NCI-H146 treated with DMSO at 0.1 percent for 48 hours (cell line): ENCODE results near the gene DOCK2.

Experiments
- DNase-seq: peaks from one replicate; lab custom pipeline; 2025; ENCODE audit not compliant: unreplicated experiment; lab: John Stamatoyannopoulos, UW

DOCK2 gene

DNA sequence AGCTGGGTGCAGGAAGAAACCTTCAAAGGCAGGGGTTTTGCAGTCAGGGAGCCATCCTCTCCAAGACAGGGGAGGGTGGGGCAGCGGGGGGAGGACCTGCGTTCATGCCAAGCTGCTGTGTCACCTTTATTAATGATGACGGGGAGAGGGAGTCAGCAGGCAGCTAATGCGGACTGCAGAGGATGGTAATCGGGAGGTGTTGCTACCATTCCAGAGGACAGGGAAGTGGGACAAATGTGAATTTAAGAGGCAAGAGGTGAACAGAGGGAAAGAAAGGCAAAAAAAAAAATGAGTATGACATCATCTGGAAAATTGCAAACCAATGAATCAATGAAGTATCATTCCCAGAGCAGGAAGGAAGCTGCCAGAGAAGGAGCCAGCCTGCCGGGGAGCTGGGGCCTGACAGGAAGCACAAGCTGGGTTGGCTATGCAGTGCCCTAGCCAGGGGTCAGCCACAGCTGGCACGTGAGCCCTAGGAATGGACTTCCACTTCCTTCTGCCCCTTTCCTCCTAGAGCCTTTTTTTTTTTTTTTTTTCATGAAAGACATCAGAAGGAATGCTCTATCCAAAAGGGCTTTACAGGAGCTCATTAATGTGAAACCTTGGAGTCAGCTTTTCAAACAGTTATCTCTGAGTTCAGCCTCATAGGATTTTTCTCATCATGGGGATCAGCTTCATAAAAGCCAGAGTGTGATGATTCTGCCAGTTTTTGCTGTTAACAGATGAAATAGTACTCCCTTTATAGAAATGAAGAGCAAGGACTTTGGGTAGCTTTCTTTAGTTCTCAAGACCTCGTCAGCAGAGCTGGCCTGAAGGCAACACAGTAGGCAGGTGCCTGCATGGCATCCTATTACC lies 334.1 kb downstream of the DOCK2 start:
- no peak for DNase-seq

DNA sequence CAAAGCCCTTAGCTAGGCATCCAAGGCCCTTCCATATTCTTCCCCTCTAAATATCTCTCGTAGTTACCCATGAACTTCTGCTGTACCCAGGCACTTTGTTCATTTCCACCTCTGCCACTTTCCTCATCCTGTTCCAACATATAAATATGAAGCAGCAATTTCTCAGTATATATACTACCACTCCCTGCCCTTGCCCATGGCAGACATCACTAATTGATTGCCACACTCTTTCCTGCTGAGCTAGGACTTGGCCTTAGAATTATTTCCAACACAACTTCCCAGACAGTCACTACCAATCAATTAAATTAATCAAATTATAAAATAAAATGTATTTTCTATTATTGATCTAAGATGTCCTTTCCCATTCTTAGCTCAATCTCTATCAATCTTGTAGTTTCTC lies 334.7 kb downstream of the DOCK2 start:
- DNase-seq, result no peak

DNA sequence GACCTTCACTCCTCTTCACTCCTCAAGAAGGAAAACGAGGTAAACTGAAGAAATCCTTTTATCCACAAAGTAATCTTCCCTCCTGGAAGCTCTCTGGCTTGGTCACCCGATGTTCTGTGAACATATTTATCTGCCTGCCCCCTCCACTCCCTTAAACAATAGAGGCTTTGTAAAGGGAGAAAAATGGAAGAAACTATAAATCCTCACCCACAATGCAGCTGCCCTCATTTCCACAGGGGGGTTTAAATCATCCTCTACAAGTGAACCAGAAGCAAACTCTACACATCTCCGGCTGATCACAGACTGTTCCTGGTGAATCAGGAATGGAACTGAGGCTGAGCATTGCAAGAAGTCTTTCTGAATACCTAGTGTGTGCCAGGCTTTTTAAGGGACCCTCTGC lies 336.0 kb downstream of the DOCK2 start:
- DNase-seq, result no peak

DNA sequence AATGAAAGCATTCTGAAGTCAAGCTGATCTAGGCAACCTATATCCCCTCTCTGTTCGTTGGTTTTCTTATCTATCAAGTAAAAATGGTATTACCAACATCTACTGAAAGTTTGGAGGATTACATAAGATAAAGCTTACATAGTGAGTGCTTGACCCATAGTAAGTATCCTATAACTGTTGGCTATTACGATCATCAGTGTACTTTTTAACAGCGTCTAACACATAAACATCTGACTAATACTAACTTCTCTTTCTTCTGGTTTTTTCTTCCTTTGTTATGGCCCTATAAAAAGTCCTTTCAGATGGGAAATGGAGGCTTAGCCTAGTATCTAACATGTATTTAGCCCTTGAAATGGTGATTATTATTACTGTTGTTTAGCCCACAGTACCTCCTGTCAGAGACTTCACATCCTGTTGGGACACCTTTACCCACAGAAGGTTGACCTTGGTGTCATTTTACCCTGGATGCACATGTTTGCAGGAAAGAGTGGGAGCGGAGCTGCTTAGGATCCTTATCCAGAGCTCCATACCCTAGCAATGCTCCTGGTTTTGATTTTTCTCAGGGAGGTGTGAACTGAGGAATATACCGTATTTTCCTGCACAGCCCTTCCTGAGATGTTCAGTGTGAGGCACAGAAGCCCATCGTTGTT lies 337.2 kb downstream of the DOCK2 start:
- DNase-seq, result no peak

DNA sequence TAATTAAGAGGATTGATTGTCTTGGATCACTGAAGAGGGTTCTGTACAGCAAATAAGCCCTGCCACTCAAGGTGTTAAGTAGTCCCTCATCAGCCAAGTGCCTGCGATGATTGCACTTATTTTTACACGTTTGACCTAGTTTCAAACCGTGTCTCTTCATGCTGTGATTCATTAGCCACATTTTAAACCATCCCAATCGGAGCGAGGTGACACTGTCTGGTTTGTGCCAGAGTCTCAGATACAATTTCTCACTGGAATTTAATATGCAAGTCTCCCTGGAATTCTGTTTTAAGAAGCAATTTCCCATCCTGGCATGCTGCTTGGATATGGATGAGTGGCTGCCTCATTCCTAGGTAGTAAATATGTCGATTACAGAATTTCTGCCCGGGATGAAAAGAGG lies 341.6 kb downstream of the DOCK2 start:
- no peak for DNase-seq

DNA sequence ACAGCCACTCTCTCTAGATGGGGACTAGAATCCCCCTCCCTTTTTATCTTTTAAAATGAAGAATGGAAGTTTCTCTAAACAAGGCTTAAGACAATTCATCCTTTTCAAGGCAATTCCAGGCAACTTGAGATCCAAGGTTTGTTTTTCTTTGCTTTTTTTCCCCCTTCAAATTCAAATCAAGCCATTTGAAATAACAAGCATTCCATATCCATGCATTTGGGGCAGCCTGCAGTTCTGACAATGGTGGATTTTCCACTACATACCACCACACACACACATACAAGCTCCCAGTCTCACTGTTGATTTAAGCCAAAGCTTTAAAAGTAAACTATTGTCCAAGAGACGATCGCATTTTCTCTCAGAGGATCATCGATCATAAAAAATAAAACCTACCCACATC lies 342.8 kb downstream of the DOCK2 start:
- no peak for DNase-seq

DNA sequence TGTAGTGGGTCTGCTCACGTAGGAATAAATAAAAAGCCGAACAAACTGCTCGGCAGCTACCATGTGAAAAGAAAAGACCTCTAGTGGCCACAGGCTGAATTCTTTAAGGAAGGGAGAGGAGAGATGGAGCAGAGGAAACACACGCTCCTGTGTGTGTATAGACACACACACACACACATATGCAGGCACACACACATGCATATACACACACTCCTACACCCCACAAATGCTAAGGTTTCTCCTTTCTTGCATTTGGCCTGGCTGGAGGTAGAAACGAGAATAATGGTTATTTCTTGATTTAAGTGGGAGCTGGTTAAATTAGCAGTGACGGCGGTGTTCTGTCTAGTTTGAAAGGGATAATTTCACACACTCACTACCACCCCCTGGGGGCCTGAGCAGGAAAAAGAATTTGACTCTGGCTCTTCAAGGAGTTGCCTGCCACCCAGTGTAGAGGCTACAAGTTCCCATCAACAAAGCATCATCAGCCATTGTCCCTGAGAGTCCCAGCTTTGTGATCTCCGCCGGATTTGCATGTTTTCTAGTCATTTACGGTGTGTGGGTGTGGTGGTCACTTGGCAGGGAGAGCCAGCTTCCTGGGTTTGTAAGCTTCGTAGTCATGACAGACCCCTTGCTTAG lies 343.5 kb downstream of the DOCK2 start, which contains the start of gene INSYN2B:
Gene INSYN2B (minus strand): TSS at position 78 of the 636 bp plus-strand sequence. CDS start 96,597 bp downstream, outside the sequence.
- no peak for DNase-seq

DNA sequence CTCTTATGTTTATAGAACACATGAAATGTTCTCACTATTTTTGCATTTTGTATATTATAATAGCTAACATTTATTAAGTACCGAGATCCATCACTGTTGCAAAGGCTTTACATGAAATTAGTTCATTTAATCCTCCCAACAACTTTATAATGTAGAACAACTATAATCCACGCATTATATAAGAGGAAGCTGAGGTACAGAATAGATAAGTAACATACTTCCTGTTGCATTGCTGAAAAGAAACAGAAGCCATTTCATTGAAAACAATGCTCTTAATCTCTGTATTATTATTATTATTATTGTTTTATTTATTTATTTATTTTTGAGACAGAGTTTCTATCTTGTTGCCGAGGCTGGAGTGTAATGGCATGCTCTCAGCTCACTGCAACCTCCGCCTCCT lies 351.1 kb downstream of the DOCK2 start:
- DNase-seq, result no peak

DNA sequence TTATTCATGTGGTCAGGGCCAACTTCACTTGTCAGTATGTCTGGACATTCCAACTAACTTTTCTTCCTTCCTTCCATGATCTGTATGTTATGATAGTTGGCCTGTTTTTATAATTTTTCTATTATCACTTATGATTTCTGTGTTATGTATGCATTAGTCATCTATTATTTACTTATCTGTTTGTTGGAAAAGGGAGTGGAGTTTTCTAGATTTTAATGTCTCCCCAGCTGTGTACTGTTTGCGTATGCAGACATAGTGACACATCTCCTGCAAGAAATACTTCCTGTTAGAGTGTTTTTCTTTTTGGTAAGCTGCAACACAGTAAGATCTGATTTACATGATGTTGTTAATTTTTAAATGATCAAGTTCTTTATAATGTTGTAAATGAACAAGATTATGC lies 351.9 kb downstream of the DOCK2 start:
- no peak for DNase-seq

DNA sequence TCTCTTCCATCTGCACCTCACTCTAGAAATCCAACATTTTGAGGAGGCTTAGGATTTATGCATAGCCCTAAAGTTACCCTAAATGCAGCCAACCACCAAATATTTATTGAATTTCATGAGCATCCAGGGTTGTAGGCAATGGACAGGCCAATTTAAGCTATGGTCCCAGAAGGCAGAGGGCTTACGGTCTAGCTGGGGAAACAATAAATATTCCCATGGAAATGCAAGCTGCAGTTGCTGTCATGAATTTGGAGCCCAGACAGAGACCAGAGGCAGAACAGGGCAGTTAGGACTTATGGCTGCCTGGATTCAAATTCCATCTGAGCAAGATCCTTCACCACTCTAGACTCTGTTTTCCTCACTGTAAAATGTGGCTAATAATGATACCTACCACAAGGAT lies 352.3 kb downstream of the DOCK2 start:
- DNase-seq, result no peak

DNA sequence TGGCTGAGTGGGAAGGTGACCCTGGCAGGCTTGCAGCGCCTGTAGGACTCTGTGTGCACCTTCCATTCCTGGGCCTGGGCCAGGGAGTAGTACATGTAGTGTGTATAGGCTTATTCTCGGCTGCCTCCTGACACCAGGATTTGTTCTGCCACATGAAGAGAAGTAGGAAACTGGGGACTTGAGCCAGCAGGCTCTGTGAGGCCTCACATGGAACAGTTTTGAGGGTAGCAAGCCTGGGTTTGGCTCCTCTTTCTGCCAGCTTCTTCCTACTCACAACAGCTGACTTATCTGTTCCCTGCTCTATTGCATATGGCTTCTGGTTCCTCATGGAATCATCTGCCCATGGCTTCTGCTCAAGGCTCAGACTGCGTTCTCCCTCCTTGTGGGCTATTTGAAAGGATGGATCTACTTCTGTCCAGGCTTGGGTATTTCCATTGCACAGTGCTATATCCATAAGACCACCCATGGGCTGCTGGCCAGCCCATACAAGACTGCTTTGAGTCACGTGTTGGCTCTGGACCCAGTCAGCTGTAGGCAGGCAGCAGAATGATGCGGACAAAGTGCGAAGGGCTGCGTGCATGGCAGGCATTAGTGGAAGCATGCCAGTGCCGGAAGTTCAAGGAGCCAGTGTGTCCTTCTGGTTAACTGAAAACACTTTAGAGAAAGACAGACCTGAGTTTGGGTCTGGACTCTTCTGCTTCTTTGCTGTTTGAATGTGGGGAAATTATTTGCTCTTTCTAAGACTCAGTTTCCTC lies 354.2 kb downstream of the DOCK2 start:
- DNase-seq, result no peak

DNA sequence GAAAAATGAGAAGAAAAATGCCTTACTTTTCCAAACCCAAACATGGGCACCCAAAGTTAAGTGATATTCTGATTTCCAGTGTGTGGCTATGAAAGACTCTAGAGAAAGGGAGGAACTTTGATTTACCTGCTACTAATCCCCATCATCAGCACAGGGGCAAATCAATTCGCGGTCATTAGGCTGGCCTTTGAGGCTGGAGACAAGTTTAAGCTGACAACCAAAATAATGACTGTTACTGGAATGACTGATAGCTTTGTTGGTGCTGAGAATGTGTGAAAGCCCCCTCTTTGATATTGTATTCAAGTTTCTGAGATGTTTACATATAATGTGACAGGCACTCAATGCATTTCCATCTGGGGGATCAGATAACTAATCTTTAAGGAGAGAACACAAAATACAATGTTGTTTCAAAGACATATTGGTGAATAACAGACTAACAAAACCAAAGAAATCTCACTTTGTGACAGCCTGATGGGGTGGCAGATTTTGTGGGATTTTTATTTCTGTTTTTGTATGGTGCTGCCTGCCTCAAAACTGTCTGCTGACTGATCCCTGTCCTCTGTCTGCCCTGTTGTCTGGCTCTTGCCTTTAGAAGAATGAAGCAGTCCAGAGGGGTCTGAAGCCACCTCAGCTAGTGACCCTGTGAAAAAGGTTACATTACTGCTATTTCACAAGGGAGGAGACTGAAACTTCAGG lies 355.9 kb downstream of the DOCK2 start:
- DNase-seq, result no peak

DNA sequence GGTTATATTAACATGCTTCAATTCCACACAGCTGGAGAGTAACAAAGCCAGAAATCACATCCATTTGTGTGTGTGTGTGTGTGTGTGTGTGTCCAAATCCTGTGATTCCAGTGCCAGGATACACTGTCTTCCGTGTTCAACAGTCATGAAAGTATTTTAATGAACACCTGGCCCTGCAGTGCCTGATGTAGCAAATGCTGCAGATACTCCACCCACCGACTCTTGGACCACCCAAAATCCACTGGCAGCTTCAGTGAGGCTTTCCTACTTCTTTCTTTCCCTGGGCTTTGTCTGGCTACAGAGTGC lies 356.4 kb downstream of the DOCK2 start:
- DNase-seq, result no peak

DNA sequence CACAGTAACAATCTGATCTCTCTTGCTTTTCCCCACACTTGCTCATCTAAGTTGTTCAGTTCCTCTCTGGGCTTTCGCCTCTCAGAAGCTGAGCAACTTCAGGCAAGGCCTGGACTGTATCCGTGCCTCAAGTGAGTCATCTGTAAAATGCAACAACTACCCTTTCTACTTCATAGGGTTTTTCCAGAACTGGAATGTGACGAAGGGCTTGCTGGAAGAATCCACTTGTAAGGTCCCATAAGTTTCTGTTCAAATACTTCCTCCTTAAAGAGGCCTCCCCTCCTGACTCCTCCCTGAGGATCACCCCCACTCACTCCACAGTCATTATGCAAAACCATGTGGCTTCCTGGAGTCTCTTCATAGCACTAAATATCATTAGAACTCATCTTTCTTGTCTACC lies 360.7 kb downstream of the DOCK2 start:
- no peak for DNase-seq

DNA sequence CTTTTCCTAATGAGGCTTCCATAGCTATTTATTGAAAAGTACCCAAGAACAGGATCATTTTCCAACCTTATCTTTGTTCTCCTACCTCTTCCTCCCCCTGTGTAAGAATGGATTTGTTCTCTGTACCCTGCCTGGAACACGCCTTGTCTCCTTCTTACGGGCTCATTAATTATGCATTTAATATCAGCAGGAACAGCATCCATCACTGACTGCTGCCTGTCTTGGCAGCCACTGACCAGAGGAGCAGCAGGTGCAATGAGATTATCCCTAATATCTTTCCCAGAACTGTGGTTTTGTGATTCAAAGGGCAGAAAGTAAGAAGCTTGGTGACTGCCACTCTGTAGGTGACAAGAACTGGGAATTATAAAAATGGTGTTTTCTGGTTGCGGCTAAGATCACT lies 362.5 kb downstream of the DOCK2 start:
- DNase-seq, result no peak

DNA sequence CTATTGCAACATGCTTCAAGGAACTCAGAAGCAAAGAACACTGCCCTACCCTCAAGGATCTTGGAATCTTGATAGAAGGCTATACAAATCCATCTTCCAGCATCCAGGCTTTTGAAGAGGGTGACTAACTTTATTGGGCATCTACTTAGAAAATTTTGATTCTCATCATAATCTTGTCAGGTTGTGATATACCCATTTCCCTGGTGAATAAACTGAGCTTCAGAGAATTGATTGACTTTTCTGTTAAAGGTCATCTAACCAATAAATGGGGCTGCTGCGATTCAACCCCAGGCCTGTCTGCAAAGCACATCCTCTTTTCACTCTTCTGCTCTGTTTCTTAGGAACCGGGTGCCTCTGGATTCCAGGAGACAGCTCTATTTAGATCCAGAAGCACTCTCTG lies 363.1 kb downstream of the DOCK2 start:
- DNase-seq, result no peak

DNA sequence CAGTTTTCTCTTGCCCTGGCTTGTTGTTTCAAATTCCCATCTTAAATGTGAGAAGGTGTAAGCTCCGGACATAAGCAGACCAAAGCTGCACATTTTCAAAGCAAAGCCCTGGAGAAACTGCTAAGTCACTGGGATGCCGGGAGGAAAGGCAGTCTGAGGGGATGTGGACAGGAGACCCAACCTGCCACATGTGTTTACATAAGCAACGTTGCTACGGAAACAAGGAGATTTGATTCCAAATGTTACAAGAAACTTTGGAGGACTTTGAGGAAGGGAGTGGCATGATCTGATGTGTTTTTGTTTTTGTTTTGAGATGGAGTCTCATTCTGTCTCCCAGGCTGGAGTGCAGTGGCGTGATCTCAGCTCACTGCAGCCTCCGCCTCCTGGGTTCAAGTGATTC lies 368.9 kb downstream of the DOCK2 start:
- no peak for DNase-seq

DNA sequence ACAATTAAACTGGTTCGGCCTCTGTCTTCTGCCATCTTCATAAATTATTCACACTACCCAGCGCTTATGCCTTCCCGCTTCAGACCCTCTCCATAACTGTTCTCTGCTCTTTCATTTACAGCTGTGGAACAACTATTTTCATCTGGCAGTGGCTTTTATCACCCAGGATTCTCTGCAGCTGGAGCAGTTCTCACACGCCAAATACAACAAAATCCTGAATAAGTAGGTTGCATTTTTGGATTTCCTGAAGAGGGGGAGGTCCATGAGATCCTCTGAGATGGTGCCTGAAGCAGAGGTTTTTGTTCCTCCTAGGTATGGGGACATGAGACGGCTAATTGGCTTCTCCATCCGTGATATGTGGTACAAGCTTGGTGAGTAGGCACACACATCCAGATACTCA lies 371.3 kb downstream of the DOCK2 start:
- DNase-seq, result no peak

DNA sequence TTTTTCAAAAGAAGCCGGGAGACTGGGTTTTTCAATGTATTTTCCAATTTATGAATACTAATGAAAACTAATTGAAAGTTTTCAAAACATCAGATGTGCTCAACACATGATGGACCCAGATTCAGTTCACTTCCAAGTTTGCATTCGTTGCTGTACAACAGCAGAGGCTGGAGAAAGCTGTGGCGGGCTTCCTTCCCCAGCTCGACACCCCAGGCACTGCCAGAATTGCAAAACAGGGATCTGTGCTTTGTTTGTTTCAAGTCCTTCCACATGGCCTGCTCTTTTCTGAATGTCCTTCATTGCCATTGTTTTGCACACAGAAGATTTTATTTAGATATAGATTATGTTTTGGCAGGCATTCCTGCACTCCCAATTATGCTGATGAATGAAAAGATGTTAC lies 373.5 kb downstream of the DOCK2 start:
- DNase-seq, result no peak

DNA sequence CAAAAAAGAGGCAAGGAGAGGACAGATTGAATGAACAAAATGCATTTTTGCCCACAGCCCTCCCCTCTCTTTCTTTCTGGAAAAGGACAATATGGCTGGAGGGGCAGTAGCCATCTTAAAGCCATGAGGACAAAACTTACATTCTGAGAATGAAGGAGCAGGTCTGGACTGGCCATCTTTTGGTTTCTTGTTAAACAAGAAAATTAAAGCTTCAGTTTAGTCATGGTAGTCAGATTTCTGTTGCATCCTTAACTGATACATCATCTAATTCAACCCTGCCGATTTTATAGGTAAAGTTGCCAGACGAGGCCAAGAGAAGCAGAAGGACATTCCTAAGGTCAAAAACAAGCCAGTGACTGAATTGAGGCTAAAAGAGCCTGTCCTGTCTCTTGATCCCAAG lies 374.7 kb downstream of the DOCK2 start:
- no peak for DNase-seq

DNA sequence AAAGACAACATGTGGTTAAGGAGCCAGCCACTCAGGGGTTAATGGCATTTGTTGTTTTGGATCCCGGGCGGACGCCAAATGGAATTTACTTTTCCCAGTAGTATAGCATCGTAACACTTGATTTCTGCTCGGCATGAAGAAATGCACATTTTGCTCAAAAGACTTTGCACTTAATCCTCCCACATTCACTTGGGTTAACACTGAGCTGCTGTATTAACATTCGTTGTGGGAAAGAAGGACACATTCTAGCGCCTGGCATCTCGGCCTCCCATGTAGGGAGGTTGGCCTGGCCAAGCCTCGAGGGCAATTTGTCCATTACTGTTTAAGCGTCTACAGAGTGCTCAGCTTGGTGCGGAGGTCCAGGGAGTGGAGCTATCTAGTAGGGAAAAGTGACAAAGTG lies 375.5 kb downstream of the DOCK2 start:
- DNase-seq, result no peak
